A549 treated with CORT108297 at 1 μM for 4 hours (cell line): ENCODE data around the gene RPS19BP1. TPM values are rescaled to one million over a fixed set of nuclear protein-coding genes. Genes with fewer than 3 reads are reported as not detected.

ENCODE experiments used
- total RNA-seq: library from RNA; stranded (reverse); fragments of 200-300 nt; extraction: Qiagen RNA extraction; gene quantifications from 5 replicates; pipeline ENCODE4 v1.2.3, GENCODE V29; 2022

Gene RPS19BP1
- total RNA-seq, result 82.5 to 123 TPM (median 108 TPM) in 5 replicates

GRCh38 chr22:39532215-39533073, at the start of gene RPS19BP1:
Gene RPS19BP1 (minus strand): TSS chr22:39532748. CDS start chr22:39532738, 10 bp downstream.

GRCh38 chr22:39570665-39571064, 38.1 kb upstream of the RPS19BP1 start, which contains the start of gene CACNA1I:
Gene CACNA1I (plus strand): TSS chr22:39570753. CDS start chr22:39570753, 0 bp downstream.

GRCh38 chr22:39520226-39521105, 12.1 kb downstream of the RPS19BP1 start, which contains the start of gene ATF4:
Gene ATF4 (plus strand): TSS chr22:39520562. CDS start chr22:39521446, 884 bp downstream.

GRCh38 chr22:39502109-39502788, 30.3 kb downstream of the RPS19BP1 start, which contains the start of gene MIEF1:
Gene MIEF1 (plus strand): TSS chr22:39502290. CDS start chr22:39511295, 9,005 bp downstream.

Other genes starting within 250 kb of the RPS19BP1 start
- gene RPL3, start 213.1 kb downstream of the RPS19BP1 start, total RNA-seq, result 1,748 to 2,379 TPM (median 1,762 TPM) in 5 replicates
- gene SYNGR1, start 182.8 kb downstream of the RPS19BP1 start, total RNA-seq, result 7.9 to 13.7 TPM (median 12.1 TPM) in 5 replicates
- gene TAB1, start 133.0 kb downstream of the RPS19BP1 start, total RNA-seq, result 8.4 to 12.3 TPM (median 11.6 TPM) in 5 replicates
- 0.28 to 0.57 TPM (median 0.47 TPM) in 5 replicates for gene MGAT3, start 75.7 kb downstream of the RPS19BP1 start, total RNA-seq
- gene MIEF1, start 30.5 kb downstream of the RPS19BP1 start, total RNA-seq, result 22.9 to 25.9 TPM (median 23.9 TPM) in 5 replicates
- gene ATF4, start 12.2 kb downstream of the RPS19BP1 start, total RNA-seq, result 310 to 392 TPM (median 356 TPM) in 5 replicates
- 0.02 to 0.07 TPM (median 0.03 TPM) in 5 replicates for gene CACNA1I, start 38.0 kb upstream of the RPS19BP1 start, total RNA-seq